Left renal cortex interstitium (tissue), 4 donors: ENCODE data around the gene MCRIP1. TPM values are rescaled to one million over a fixed set of nuclear protein-coding genes. Genes with fewer than 3 reads are reported as not detected.

Source experiments
- DNase-seq, 4 donors: peaks; one replicate each; pipeline ENCODE4 v3.0.0-alpha.2; 2013; ENCODE audit warnings: low read depth in 4 of 4, low spot score in 2 of 4, missing footprints in 1 of 4
- polyA plus RNA-seq, 4 donors: library from polyadenylated mRNA; unstranded; fragments of 120-200 nt; gene quantifications; one replicate each; pipeline ENCODE4 v1.2.1, GENCODE V29; 2013; ENCODE audit not compliant: insufficient read length in 4 of 4

Gene MCRIP1
- polyA plus RNA-seq, 4 donors: 69.8 to 134 (median 107) TPM

GRCh38 chr17:81807210-81807719 lies 25.8 kb downstream of the MCRIP1 start:
- DNase-seq: no peak

GRCh38 chr17:81806461-81807209 lies 26.5 kb downstream of the MCRIP1 start:
- DNase-seq: no peak

GRCh38 chr17:81805707-81806460 lies 27.2 kb downstream of the MCRIP1 start:
- DNase-seq: no peak

GRCh38 chr17:81804559-81805399 lies 28.3 kb downstream of the MCRIP1 start:
- no peak for DNase-seq

- DNase-seq: no peak
Measured at GRCh38 chr17:81803728-81804558, 29.1 kb downstream of the MCRIP1 start, which contains the start of gene GCGR. Gene GCGR (plus strand): TSS chr17:81804150. CDS start chr17:81809019, 4,869 bp downstream.

GRCh38 chr17:81802856-81803643 lies 30.0 kb downstream of the MCRIP1 start:
- no peak for DNase-seq

- DNase-seq: no peak
Measured at GRCh38 chr17:81802048-81802758, 30.9 kb downstream of the MCRIP1 start.

GRCh38 chr17:81801327-81801726 lies 31.8 kb downstream of the MCRIP1 start:
- DNase-seq: no peak

- no peak for DNase-seq
Measured at GRCh38 chr17:81794509-81794908, 38.6 kb downstream of the MCRIP1 start.

- no peak for DNase-seq
Measured at GRCh38 chr17:81794074-81794476, 39.0 kb downstream of the MCRIP1 start.

- no peak for DNase-seq
Measured at GRCh38 chr17:81792675-81793615, 40.1 kb downstream of the MCRIP1 start.

Other genes starting within 250 kb of the MCRIP1 start
- 10 to 100 TPM; 51.2 to 75.3 (median 63.8) TPM for gene NPLOC4, start 196.2 kb downstream of the MCRIP1 start, polyA plus RNA-seq
- gene TSPAN10, start 196.1 kb downstream of the MCRIP1 start, polyA plus RNA-seq: 1 to 10 TPM; 1.9 to 7.7 (median 2.8) TPM
- 10 to 100 TPM; 13.5 to 16.8 (median 14.8) TPM for gene PDE6G, start 176.7 kb downstream of the MCRIP1 start, polyA plus RNA-seq
- gene OXLD1, start 166.7 kb downstream of the MCRIP1 start, polyA plus RNA-seq: 10 to 100 TPM; 14.6 to 28.2 (median 19.5) TPM
- 10 to 100 TPM; 11.4 to 21.0 (median 19.0) TPM for gene CCDC137, start 166.6 kb downstream of the MCRIP1 start, polyA plus RNA-seq
- gene ARL16, start 149.5 kb downstream of the MCRIP1 start, polyA plus RNA-seq: 10 to 100 TPM; 37.0 to 54.7 (median 45.8) TPM
- 100 to 1,000 TPM in 2 of 4 donors, 10 to 100 TPM in 2; 79.9 to 124 (median 96.4) TPM for gene HGS, start 149.3 kb downstream of the MCRIP1 start, polyA plus RNA-seq
- 10 to 100 TPM; 41.0 to 70.1 (median 51.4) TPM for gene MRPL12, start 129.9 kb downstream of the MCRIP1 start, polyA plus RNA-seq
- gene SLC25A10, start 121.0 kb downstream of the MCRIP1 start, polyA plus RNA-seq: 10 to 100 TPM; 11.7 to 22.9 (median 20.5) TPM
- gene GCGR, start 29.1 kb downstream of the MCRIP1 start, polyA plus RNA-seq: 10 to 100 TPM in 2 of 4 donors, 1 to 10 TPM in 2; 8.6 to 18.5 (median 12.7) TPM
- gene PPP1R27, start 1.8 kb upstream of the MCRIP1 start, polyA plus RNA-seq: under 1 TPM; 0.23 to 0.46 (median 0.37) TPM
- gene P4HB, start 27.2 kb upstream of the MCRIP1 start, polyA plus RNA-seq: 100 to 1,000 TPM; 397 to 434 (median 411) TPM
- gene ARHGDIA, start 38.0 kb upstream of the MCRIP1 start, polyA plus RNA-seq: 100 to 1,000 TPM; 156 to 249 (median 195) TPM
- gene ALYREF, start 58.3 kb upstream of the MCRIP1 start, polyA plus RNA-seq: 100 to 1,000 TPM in 1 of 4 donors, 10 to 100 TPM in 3; 66.6 to 107 (median 76.3) TPM
- 100 to 1,000 TPM in 2 of 4 donors, 10 to 100 TPM in 2; 72.2 to 130 (median 96.2) TPM for gene ANAPC11, start 58.4 kb upstream of the MCRIP1 start, polyA plus RNA-seq
- 1 to 10 TPM in 1 of 4 donors, under 1 TPM in 3; 0.39 to 1.5 (median 0.52) TPM for gene NPB, start 68.9 kb upstream of the MCRIP1 start, polyA plus RNA-seq
- 10 to 100 TPM; 45.7 to 55.9 (median 49.5) TPM for gene PCYT2, start 78.1 kb upstream of the MCRIP1 start, polyA plus RNA-seq
- 10 to 100 TPM in 3 of 4 donors, 1 to 10 TPM in 1; 9.6 to 19.6 (median 14.7) TPM for gene SIRT7, start 84.9 kb upstream of the MCRIP1 start, polyA plus RNA-seq
- gene MAFG, start 94.4 kb upstream of the MCRIP1 start, polyA plus RNA-seq: 10 to 100 TPM in 3 of 4 donors, 1 to 10 TPM in 1; 9.8 to 15.4 (median 11.9) TPM
- 10 to 100 TPM; 27.6 to 38.1 (median 31.7) TPM for gene PYCR1, start 104.0 kb upstream of the MCRIP1 start, polyA plus RNA-seq
- gene MYADML2, start 113.9 kb upstream of the MCRIP1 start, polyA plus RNA-seq: under 1 TPM in 3 of 4 donors, not detected in 1; 0.14 to 0.33 (median 0.24) TPM
- 1 to 10 TPM; 2.1 to 3.2 (median 2.8) TPM for gene NOTUM, start 127.9 kb upstream of the MCRIP1 start, polyA plus RNA-seq
- gene ASPSCR1, start 144.3 kb upstream of the MCRIP1 start, polyA plus RNA-seq: 10 to 100 TPM; 22.1 to 40.1 (median 35.8) TPM
- gene CENPX, start 189.6 kb upstream of the MCRIP1 start, polyA plus RNA-seq: 10 to 100 TPM; 36.3 to 49.2 (median 45.1) TPM
- 10 to 100 TPM in 3 of 4 donors, 1 to 10 TPM in 1; 10.0 to 19.6 (median 17.1) TPM for gene LRRC45, start 190.0 kb upstream of the MCRIP1 start, polyA plus RNA-seq
- 10 to 100 TPM in 3 of 4 donors, 1 to 10 TPM in 1; 8.6 to 17.0 (median 14.9) TPM for gene RAC3, start 198.4 kb upstream of the MCRIP1 start, polyA plus RNA-seq
- 100 to 1,000 TPM in 1 of 4 donors, 10 to 100 TPM in 3; 79.6 to 138 (median 86.5) TPM for gene DCXR, start 204.4 kb upstream of the MCRIP1 start, polyA plus RNA-seq
- gene RFNG, start 218.5 kb upstream of the MCRIP1 start, polyA plus RNA-seq: 10 to 100 TPM; 38.2 to 67.5 (median 52.2) TPM
- 100 to 1,000 TPM in 3 of 4 donors, 10 to 100 TPM in 1; 98.9 to 158 (median 137) TPM for gene GPS1, start 218.6 kb upstream of the MCRIP1 start, polyA plus RNA-seq
- gene DUS1L, start 232.5 kb upstream of the MCRIP1 start, polyA plus RNA-seq: 10 to 100 TPM; 67.0 to 99.5 (median 97.0) TPM